HG03135 (cell line): Measurements from ENCODE around the gene SCAP.
"Not testable (repeated sequence)": the region's sequence is repeated elsewhere in the genome, so short reads cannot be mapped to it uniquely, and the experiment has no call there.

Source experiments
- ATAC-seq: cut with Tn5 transposase; IDR thresholded peaks from one replicate; pipeline ENCODE4 v1.9.1; 2021; ENCODE audit warnings: mild to moderate bottlenecking, moderate library complexity; ENCODE audit not compliant: unreplicated experiment

SCAP gene

GRCh38 chr3:47370020-47370419, 105.7 kb downstream of the SCAP start:
- not testable (repeated sequence) for ATAC-seq

DNA sequence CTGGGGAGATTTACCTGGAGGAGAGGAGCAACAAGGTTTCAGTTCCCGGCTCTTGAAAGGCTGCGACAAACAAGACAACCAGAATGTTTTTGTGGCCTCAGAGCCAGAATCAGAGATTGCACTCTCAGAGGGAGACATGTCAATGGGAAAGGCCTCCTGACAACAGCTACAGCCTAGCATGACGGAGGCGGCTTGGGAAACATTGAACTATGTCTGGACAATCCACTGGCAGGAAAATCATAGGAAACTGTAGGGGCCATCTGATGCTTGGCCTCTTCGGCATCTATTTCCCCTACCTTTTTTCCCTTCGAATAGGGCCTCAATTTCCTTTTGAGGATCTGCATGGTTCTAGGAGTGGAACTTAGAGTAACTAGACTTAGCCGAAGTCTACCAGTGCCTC, 108.1 kb downstream of the SCAP start:
- no peak for ATAC-seq

GRCh38 chr3:47366833-47367232, 108.9 kb downstream of the SCAP start:
- no peak for ATAC-seq

DNA sequence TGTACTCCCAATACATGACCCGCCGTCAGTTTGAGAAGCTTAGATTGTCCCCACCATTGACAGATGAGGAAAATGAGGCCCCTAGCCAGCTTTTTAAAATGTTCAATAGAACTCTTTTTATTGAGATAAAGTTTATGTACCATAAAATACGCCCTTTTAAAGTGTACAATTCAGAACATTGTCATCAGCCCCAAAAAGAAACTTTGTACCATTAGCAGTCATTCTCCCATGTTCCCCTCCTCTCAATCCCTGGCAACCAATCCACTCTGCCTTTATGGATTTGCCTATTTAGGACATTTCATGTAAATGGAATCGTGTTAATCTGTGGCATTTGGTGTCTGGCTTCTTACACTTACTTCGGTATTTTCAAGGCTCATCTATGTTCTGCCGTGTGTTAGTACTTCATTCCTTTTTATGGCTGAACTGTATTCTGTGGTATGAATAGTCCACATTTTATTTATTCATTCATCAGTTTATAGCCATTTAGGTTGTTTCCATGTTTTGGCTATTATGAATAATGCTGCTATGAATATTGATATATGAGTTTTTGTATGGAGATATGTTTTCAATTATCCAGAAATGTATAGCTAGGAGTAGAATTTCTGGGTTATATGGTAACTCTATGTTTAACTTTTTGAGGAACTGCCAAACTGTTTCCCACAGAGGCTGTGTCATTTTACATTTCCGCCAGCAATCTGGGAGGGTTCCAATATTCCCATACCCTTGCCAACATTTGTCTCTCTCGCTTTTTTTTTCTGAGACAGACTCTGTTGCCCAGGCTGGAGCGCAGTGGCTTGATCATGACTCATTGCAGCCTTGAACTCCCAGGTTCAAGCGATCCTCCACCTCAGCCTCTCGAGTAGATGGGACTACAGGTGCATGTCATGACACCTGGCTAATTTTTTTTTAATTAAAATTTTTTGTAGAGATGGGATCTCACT, 110.3 kb downstream of the SCAP start:
- no peak for ATAC-seq
